ENCODE measurements around the gene PLLP.

The PLLP gene

GRCh38 chr16:57257455-57258070 lies 26.9 kb downstream of the PLLP start:
- in situ Hi-C loops (cut with MboI; ENCODE audit: low sequenced_read_pairs) = no loop called here

- in situ Hi-C loops (cut with MboI; ENCODE audit: low sequenced_read_pairs) = no loop called here
Observed at GRCh38 chr16:57256601-57257395, 27.7 kb downstream of the PLLP start.

DNA sequence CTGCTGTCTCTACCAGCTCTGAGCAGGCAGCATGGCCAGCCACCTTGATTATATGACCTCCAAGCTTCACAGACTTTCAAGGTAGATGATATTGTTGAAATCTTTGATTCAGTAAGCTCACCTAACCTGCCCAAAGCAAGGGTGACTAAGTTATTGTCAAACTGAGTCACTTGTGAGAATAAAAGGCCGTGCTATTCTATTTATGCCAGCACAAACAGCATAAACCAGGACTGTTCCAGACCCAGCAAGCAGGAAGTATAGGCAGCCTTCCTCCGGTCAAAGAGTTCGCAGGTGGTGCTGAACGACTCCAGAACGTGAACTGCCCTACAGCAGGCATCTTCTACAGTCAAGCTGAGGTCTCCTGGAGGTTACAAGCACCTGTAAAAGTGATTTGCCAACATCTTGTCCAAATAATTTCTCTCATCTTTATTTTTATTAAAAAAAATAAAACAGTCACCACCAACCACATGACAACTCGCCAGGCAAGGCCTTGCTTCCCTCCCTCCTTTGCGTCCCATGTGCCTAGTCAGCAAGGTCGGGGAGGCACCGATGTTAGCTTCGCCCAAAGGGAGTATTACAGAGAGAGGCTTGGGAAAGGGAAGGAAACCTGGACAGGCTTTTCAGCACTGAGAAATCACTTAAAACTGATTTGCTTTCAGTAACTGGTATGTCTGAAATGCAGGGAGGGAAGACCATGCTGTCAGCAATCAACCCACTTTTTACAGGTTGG lies 28.6 kb downstream of the PLLP start:
- in situ Hi-C loops (cut with MboI; ENCODE audit: low sequenced_read_pairs) = no loop called here

- in situ Hi-C loops (cut with MboI; ENCODE audit: low sequenced_read_pairs) = no loop called here
Observed at GRCh38 chr16:57253466-57253865, 31.0 kb downstream of the PLLP start.

GRCh38 chr16:57252148-57252721 lies 32.2 kb downstream of the PLLP start:
- in situ Hi-C loops (cut with MboI; ENCODE audit: low sequenced_read_pairs) = no loop called here

- in situ Hi-C loops (cut with MboI; ENCODE audit: low sequenced_read_pairs) = no loop called here
Observed at GRCh38 chr16:57251352-57251751, 33.1 kb downstream of the PLLP start.

GRCh38 chr16:57245472-57246113 lies 38.9 kb downstream of the PLLP start:
- in situ Hi-C loops (cut with MboI; ENCODE audit: low sequenced_read_pairs) = no loop called here

DNA sequence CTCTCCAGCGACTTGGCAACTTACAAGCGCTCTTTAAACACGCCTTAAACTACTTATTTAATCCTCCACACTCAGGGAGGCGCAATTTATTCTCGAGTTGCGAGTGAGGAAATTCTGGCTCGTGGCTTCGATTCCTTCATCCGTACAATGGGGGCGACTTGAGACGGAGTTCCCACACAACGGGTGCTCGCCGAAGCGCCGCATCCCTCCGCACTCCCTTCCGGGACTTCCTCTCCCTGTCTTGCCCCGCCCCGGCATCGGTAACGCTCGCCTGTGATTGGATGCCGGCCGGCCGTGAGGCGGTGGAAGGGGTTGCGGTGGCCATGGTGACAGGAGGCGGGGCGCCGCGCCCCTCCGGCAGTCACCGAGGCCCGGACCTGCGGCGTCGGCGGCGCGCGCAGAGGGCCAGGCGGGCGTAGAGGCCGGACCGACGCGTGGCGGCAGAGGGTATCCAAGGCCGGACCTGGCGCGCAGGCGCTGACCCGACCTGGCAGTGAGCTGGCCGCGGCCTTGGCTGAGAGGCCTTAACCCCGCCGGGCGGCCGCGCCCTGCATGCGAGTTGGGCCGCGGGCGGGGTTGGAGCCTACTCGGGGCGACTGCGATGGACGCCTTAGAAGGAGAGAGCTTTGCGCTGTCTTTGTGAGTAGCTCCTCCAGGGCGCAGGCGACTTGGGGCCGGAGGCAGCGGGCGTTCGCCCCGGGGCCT lies 39.6 kb downstream of the PLLP start, which contains the start of gene ARL2BP:
Gene ARL2BP (plus strand): TSS at position 493 of the 705 bp plus-strand sequence. CDS start 109 bp downstream, at position 602.
- in situ Hi-C loops (cut with MboI; ENCODE audit: low sequenced_read_pairs) = no loop called here

- in situ Hi-C loops (cut with MboI; ENCODE audit: low sequenced_read_pairs) = no loop called here
Observed at GRCh38 chr16:57244463-57244766, 40.1 kb downstream of the PLLP start.

GRCh38 chr16:57242650-57243049 lies 41.8 kb downstream of the PLLP start:
- in situ Hi-C loops (cut with MboI; ENCODE audit: low sequenced_read_pairs) = no loop called here

DNA sequence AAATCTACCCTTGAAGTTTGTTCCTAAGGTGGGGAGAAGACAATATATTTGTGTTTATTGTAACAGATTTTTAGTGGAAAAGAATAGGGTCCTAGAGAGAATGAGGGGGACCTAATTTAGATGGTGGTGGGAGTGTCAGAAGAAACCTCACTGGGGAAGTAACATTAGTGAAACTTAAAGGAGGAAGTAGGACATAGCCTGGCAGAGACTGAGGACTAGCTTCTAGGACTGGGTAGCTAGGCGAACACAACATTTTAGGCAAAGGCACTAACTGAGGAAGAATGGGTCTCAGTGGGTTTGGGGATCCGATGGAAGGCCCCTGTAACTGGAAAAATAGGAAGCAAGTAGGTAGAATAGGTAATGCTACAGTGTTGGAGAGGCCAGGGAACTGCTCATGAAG lies 43.6 kb downstream of the PLLP start:
- in situ Hi-C loops (cut with MboI; ENCODE audit: low sequenced_read_pairs) = no loop called here

DNA sequence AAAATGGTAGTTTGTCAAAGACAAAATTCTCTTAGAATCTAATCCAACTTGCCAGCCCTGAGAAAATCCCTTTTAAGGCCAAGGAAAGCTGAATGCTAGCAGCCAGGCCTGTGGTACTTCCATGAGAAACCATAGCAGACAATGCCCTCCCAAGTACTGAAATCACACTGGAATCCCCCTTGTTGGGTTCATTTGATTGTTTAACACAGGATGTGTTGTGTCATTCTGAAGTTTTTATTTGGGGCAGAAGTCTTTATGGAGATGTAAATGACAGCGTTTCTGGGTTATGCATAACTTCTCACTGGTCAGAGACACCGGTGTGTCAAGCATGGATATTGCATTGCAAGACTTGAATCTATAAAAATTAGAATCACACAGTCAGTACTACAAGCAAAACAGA lies 45.4 kb downstream of the PLLP start:
- in situ Hi-C loops (cut with MboI; ENCODE audit: low sequenced_read_pairs) = no loop called here

DNA sequence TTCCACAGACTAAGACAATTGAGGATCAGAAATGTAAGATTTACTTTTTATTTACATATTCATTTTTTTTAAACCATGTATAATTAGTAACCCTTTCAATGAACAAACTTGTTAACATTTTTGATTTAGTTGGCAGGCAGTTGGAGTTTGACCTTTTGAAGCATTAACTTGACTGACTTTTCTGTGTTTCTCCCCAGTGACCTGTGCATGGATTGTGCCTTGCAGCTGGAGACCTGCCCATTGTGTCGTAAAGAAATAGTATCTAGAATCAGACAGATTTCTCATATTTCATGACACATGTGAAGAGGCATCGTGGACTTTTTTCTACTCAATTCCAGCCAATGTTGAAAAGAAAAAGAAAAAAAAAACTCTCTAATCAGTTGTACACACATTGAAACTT lies 45.8 kb downstream of the PLLP start:
- in situ Hi-C loops (cut with MboI; ENCODE audit: low sequenced_read_pairs) = no loop called here

GRCh38 chr16:57236022-57236350 lies 48.5 kb downstream of the PLLP start:
- in situ Hi-C loops (cut with MboI; ENCODE audit: low sequenced_read_pairs) = no loop called here

GRCh38 chr16:57235128-57236021 lies 49.1 kb downstream of the PLLP start:
- in situ Hi-C loops (cut with MboI; ENCODE audit: low sequenced_read_pairs) = no loop called here

DNA sequence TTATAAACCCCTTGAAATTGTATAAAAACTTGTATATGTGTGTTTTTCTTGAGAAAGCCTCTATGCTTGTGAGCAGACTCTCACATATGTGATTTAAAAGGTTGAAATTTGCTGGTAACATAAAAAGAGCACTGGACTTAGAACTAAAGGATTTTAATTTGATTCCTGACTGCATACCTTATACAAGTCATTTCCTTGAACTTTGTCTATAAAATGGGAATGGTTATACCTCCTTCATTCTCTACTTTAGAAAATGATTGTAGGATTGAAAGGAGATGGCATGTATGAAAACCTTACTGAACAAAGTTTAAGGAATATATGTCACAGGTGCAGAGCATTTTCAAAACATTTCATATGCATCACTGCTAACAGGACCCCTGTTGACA lies 49.8 kb downstream of the PLLP start:
- in situ Hi-C loops (cut with MboI; ENCODE audit: low sequenced_read_pairs) = no loop called here

GRCh38 chr16:57233944-57234706 lies 50.3 kb downstream of the PLLP start:
- in situ Hi-C loops (cut with MboI; ENCODE audit: low sequenced_read_pairs) = no loop called here

DNA sequence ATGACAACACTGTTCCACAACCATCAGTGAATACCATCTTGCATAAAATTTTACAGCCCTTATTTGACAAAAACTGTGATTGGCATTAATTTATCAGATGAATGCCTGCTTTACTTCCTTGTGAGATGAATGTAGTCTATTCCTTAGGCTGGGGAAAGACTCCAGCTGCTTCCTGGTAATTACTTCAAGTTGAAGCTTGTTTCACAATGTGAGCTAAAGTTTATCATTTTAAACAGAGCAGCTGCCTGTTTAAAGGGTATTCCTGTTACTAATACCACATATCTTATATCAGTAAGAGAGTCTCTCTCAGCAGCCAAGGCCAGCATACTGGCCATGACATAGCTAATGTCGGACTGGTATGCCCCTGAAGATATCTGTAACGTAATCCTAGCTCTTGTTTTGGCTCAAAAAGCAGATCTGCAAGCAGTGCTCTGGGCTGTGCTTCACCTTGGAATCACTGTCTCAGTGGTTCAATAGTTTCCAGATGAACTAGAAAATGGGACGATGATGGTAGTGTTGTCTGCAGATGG lies 52.6 kb downstream of the PLLP start:
- in situ Hi-C loops (cut with MboI; ENCODE audit: low sequenced_read_pairs) = no loop called here

DNA sequence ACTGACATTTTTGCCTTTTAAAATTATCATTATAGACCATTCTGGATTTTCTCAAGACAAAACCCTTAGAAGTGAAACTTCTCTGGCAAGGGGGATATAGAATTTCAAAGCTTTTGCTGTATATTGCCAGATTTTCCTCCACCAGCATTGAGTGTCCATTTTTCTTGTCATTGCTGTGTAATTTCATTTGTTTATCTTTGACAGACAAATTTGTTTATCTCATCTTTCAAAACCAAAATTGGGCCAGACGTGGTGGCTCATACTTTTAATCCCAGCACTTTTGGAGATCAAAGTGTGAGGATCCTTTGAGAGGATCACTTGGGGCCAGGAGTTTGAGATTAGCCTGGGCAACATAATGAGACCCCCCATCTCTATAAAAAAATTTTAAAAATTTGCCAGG lies 55.4 kb downstream of the PLLP start:
- in situ Hi-C loops (cut with MboI; ENCODE audit: low sequenced_read_pairs) = no loop called here

Data from HL-60/S4 treated with phorbol 12-myristate 13-acetate at 8.2 ng/mL for 4 days and 3 days (cell line).